SK-MEL-5 (cell line): Measurements from ENCODE around the gene GPX1. TPM values are rescaled to one million over a fixed set of nuclear protein-coding genes. Genes with fewer than 3 reads are reported as not detected.
A peak's percentile ranks its signal among the peaks of the same experiment; 100 is the strongest.
"Not testable (repeated sequence)": the region's sequence is repeated elsewhere in the genome, so short reads cannot be mapped to it uniquely, and the experiment has no call there.

Experiments
- DNase-seq: peaks from one replicate; pipeline ENCODE4 v3.0.0-alpha.2; 2016; ENCODE audit warnings: low read depth, low spot score
- in situ Hi-C: cut with HindIII; loops from 2 replicates; pipeline ENCODE4 v1.10.0; 2016; ENCODE audit warnings: low sequenced_read_pairs, high pct_unique_total_duplicates, low pct_unique_long_range_greater_than_20kb
- total RNA-seq: library from RNA; depleted of rRNA; stranded (reverse); fragments of >200 nt; shearing (Covaris generic); gene quantifications from 2 replicates; pipeline ENCODE4 v1.2.3, GENCODE V29; 2014; rRNA removed

The GPX1 gene
- total RNA-seq, 1 experiment from 2014 or later: 29.0 TPM

- in situ Hi-C loops: no loop called here
Observed at GRCh38 chr3:49333091-49333490, 25.1 kb downstream of the GPX1 start.

DNA sequence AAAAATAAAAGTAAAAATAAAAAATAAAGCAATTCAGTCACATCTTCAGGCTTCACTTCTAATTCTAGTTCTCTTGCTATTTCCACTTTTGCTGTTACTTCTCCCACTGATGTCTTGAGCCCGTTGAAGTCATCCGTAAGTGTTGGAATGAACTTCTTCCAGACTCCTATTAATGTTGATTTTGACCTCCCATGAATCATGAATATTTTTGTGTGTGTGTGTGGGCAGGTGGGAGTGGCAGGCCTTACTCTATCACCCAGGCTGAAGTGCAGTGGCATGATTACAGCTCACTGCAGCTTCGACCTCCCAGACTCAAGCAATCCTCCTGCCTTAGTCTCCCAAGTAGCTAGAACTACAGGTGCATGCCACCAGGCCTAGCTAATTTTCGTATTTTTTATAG lies 29.0 kb downstream of the GPX1 start:
- in situ Hi-C loops: no loop called here
- DNase-seq: no peak

More at GRCh38 chr3:49333091-49333490, 25.1 kb downstream of the GPX1 start:
- no peak for DNase-seq

GRCh38 chr3:49328350-49328749 lies 29.8 kb downstream of the GPX1 start:
- in situ Hi-C loops, DNase-seq: not testable (repeated sequence)

- in situ Hi-C loops: no loop called here
Observed at GRCh38 chr3:49327485-49327884, 30.7 kb downstream of the GPX1 start.

GRCh38 chr3:49324768-49325167 lies 33.4 kb downstream of the GPX1 start:
- in situ Hi-C loops: no loop called here
- no peak for DNase-seq

More at GRCh38 chr3:49327485-49327884, 30.7 kb downstream of the GPX1 start:
- no peak for DNase-seq

GRCh38 chr3:49316696-49317457 lies 41.3 kb downstream of the GPX1 start:
- no peak for DNase-seq
- in situ Hi-C loops: no loop called here

DNA sequence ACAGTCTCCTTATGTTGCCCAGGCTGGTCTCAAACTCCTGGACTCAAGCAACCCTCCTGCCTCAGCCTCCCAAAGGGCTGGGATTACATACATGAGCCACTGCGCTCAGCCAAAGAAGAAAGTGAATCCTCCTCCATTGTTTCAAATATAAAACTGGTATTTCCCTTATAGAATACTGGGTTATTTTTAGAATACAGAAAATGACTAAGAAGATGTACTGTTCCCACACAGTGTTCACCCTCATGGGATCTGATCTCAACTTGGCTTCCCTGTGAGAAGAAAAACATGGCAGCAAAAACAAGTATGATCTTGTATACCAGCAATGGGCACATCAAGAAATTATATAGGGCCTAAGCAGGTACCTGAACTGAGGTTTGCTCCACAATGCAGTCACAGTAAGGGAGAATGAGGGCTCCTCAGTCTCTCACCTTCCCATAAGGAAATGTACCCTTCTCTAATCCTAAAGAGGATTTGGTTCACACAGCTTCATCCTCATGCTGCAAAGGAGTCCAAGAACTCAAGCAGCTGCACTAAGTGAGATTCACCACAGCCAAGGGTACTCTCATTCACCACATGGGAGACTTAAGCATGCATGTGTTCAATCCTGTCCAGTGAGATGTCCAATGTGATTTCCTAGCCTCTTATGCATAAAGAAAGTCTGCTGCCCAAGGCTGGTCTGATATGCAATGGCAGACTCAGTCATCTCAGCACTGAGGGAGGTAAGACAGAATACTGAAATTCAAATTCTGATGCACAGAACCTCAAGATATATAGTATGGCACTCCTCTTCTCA lies 44.1 kb downstream of the GPX1 start:
- DNase-seq: peak; percentile 14
- in situ Hi-C loops: no loop called here

DNA sequence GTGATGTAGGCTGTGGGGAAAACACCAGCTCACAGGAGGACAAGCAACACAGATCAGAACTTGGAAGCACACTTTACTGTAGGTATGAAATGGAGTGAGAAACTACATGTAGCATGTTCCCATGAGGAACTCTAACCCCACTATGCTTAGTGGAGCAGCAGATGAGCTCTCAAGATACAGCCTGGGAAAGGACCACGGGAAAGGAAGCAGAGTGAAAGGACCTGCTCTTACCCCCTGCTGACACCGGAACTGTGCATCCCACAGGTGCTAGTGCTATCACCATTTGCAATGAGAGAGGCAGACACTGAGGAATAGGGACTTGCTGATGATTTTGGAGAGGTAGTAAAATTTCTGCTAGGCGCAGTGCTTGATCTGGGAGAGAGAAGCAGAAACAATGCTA lies 46.9 kb downstream of the GPX1 start:
- DNase-seq: no peak
- in situ Hi-C loops: no loop called here

- DNase-seq: no peak
- in situ Hi-C loops: no loop called here
Observed at GRCh38 chr3:49310677-49311076, 47.5 kb downstream of the GPX1 start.

Other genes with a start within 250 kb of the GPX1 start
- 63.3 and 66.0 TPM in 2 replicates for gene USP19, start 237.5 kb downstream of the GPX1 start, total RNA-seq
- gene LAMB2, start 225.3 kb downstream of the GPX1 start, total RNA-seq: 43.6 and 45.1 TPM in 2 replicates
- 25.3 and 25.5 TPM in 2 replicates for gene CCDC71, start 192.0 kb downstream of the GPX1 start, total RNA-seq
- gene KLHDC8B, start 186.8 kb downstream of the GPX1 start, total RNA-seq: 12.2 and 15.8 TPM in 2 replicates
- gene C3orf62, start 81.1 kb downstream of the GPX1 start, total RNA-seq: 1.7 and 2.1 TPM in 2 replicates
- gene USP4, start 18.3 kb downstream of the GPX1 start, total RNA-seq: 11.8 and 12.4 TPM in 2 replicates
- gene RHOA, start 53.6 kb upstream of the GPX1 start, total RNA-seq: 283 and 287 TPM in 2 replicates
- 17.7 and 19.8 TPM in 2 replicates for gene TCTA, start 54.1 kb upstream of the GPX1 start, total RNA-seq
- 0.32 TPM in 1 of 2 replicates, not detected in the other for gene AMT, start 64.1 kb upstream of the GPX1 start, total RNA-seq
- gene NICN1, start 71.0 kb upstream of the GPX1 start, total RNA-seq: 3.0 and 3.5 TPM in 2 replicates
- gene DAG1, start 111.9 kb upstream of the GPX1 start, total RNA-seq: 98.1 and 98.9 TPM in 2 replicates
- gene BSN, start 196.1 kb upstream of the GPX1 start, total RNA-seq: 0.11 and 0.40 TPM in 2 replicates